ENCODE data around the gene PHF20.
A peak's percentile ranks its signal among the peaks of the same experiment; 100 is the strongest.
"Not testable (repeated sequence)": the region's sequence is repeated elsewhere in the genome, so short reads cannot be mapped to it uniquely, and the experiment has no call there.

PHF20 gene

GRCh38 chr20:35771689-35772562 is at the start of gene PHF20:
Gene PHF20, plus strand, starts transcription at chr20:35772015. Its CDS starts 29,508 bp downstream, at chr20:35801523.
- peak; percentile 99 for DNase-seq (ENCODE audit: low read depth, low spot score)

DNA sequence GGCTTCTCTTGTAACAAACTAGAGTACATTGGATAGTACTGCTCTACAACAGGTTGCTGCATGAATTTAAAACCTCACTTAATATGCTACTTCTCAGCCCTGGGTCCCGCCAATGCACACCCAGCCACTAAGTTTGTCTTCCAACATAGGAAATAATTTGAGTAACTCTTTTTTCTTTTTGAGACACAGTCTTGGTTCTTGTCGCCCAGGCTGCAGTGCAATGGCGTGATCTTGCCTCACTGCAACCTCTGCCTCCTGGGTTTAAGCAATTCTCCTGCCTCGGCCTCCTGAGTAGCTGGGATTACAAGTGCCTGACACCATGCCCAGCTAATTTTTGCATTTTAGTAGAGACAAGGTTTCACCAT is 48.6 kb upstream of the PHF20 start:
- not testable (repeated sequence) for DNase-seq (ENCODE audit: low read depth, low spot score)

- not testable (repeated sequence) for DNase-seq (ENCODE audit: low read depth, low spot score)
Observed at GRCh38 chr20:35723652-35724320, 48.0 kb upstream of the PHF20 start.

DNA sequence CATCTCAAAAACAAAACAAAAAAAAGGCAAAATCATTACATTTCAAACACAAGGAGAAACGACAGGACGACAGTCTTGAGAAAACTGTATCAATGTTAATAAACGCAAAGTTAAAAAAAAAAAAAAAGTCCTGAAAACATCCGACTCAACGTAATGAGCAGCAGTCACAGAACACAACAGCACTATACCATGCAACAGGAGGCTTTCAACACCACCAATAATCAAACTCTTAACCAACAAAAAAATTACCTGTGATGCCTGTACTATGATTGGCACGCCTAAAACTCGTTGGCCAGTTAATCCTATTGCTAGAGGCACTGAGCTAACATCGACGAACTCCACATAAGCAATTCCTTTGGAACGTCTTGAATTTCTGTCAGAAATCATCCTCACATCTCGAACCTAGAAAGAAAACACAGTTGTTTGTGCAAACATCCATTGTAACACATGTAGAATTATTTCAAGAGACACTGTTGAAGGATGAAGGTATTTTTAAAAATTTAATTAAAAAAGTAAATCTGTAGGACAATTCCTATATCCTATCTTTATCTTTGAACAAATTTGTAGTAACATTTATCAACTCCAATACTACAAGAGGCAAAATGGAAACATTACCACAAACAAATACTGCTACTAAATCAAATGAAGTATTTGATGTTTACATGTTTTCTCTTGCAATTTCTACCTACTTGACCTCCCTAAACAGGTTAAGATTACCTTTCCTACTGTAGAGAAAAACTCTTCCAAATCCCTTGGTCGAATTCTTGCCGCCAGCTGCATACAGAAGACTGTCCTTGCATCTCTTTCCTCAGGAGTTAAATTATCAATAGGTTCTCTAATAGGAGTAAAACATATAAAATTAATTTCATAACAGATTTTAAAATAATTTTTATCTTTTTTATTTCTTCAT is 47.2 kb upstream of the PHF20 start:
- no peak for DNase-seq (ENCODE audit: low read depth, low spot score)

GRCh38 chr20:35726842-35727711 is 44.7 kb upstream of the PHF20 start:
- no peak for DNase-seq (ENCODE audit: low read depth, low spot score)

- no peak for DNase-seq (ENCODE audit: low read depth, low spot score)
Observed at GRCh38 chr20:35729283-35729807, 42.5 kb upstream of the PHF20 start.

GRCh38 chr20:35729836-35730582 is 41.8 kb upstream of the PHF20 start:
- no peak for DNase-seq (ENCODE audit: low read depth, low spot score)

- no peak for DNase-seq (ENCODE audit: low read depth, low spot score)
Observed at GRCh38 chr20:35730583-35731468, 41.0 kb upstream of the PHF20 start.

- DNase-seq (ENCODE audit: low read depth, low spot score), result no peak
Observed at GRCh38 chr20:35731469-35731788, 40.4 kb upstream of the PHF20 start.

- no peak for DNase-seq (ENCODE audit: low read depth, low spot score)
Observed at GRCh38 chr20:35731862-35732643, 39.8 kb upstream of the PHF20 start.

DNA sequence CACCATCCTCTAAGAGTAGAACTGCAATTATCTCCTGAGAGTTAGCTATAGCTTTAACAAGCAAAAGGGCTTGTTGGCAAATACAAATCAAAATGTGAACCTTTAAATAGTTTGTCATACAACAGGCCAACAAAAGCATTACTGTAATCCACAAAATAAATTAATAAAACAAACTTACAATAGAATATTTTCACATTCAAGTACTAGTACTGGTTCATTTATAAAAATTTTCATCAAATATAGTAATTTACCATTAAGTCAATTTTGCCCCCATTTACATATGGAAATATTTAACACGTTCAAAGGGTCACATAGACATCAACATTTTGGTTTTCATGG is 39.2 kb upstream of the PHF20 start:
- no peak for DNase-seq (ENCODE audit: low read depth, low spot score)

GRCh38 chr20:35734374-35734773 is 37.4 kb upstream of the PHF20 start:
- no peak for DNase-seq (ENCODE audit: low read depth, low spot score)

DNA sequence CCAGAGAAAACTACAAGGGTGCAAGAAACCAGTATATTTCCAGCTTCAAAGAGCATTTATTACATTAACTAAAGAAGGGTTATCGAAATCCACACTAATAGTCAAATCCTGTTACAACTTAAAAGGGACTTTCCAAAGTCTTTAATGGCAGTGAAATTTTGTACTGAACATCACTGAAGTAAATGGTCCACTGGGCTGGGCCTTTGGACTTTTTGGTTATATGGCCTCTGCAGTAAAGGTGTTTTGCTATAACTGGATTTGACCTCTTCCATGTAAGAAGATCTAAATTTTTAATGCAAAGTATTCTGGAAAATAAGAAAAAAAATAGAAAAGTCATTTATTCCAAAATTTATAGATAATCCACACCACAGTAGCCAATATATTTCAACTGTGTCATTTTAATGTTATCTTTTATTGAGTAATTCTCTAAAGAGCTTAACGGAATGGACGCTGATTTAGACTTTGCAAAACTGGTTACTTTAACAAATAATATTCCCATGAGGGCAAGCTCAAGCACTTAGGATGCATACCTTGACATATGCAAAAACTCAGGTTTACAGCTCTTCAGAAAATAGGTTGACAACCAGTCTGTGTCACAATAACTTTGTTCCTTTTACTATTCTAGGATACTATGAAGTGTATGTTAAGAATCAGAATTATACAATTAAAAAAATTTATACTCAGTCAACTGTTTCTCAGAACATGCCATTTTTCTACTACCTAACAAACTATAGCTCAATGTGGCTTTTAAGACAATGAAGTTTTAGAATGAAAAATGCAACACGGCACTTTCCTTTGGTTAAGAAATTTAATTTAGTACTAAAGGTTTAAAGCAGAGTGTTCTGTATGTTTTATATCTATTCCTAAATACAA is 36.8 kb upstream of the PHF20 start:
- no peak for DNase-seq (ENCODE audit: low read depth, low spot score)

DNA sequence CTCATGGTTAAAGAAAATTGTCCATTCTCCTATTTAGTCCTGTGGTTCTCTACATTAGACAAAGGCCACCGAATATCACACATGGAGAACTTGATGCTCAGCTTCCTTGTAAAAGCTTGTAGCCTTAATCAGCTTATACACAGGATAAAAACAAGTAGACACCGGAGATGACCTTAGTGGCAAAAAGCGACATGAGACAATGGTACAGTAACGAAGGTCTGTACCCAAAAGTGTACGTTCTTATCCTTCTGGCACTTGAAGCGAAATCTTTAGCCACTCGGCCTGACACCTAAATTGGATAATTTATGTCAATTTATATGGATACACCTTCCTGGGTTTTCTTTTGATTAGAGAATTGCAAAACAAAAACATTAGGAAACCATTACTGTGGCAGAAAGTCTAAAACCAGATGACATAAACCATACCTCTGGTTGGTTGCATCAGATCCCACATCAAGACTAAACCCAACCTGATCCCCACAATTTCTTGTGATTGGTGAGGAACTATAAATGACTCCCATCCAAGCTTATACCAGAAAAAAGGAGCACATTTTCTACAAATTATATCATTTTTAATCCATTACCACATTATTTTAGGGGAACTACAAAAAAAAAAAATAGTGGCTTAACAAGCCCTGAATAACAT is 35.9 kb upstream of the PHF20 start:
- DNase-seq (ENCODE audit: low read depth, low spot score), result no peak

GRCh38 chr20:35737865-35738333 is 33.9 kb upstream of the PHF20 start:
- no peak for DNase-seq (ENCODE audit: low read depth, low spot score)

DNA sequence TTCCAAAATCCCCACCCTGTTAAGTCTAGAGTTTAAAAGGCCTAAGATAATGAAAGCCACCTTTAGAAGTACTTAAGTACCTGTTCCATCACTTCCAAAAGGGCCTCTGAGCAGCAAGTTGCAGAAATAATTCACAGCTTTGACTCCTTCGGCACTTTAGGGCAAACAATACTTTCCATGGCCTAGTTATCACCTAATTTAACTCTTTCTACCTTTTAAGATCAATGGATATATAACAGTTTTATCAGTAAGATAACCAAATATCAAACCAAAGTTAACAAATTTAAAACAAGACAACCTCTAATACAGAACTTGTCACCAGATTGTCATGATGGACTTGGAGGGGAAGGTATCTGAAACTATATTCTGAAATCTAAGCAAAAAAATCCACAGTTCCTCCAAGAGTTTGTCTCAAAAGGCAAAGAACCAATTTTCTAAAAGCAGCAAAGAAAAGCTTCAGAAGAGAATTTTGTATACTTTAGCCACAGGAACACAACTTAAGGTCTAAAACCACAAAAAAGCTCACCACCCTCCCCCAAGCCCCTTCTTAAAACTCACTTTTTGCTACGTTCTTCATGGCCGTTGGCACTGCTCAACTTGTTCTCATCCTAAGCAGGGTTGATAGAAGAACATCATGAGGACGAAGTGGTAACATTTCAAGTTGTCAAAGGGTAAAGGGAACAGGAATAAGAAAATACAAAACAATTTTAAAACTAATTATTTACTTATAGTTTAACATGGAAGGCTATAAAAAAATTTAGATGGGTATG is 33.2 kb upstream of the PHF20 start:
- DNase-seq (ENCODE audit: low read depth, low spot score), result no peak

All from astrocyte of the hippocampus (primary cell).